Right lobe of liver (tissue), 4 donors: Measurements from ENCODE around the gene MTSS2.

Source experiments
- POLR2A ChIP-seq: fragments of 450-650 bp; IDR thresholded peaks from one replicate; pipeline ENCODE4 v1.6.1; 2017; ENCODE audit warnings: antibody characterized with exemption, mild to moderate bottlenecking
- TF ChIP-seq, protein P1 (sequence below), 4 donors: fragments of 200-600 bp in 3 of 4; fragments of 450-650 bp in 1 of 4; IDR thresholded peaks; one replicate each; pipeline versions ENCODE4 v1.5.1 to v1.8.0; 2016 to 2022; ENCODE audit warnings: antibody characterized with exemption in 4 of 4, mild to moderate bottlenecking in 2 of 4
- donor health status: DM: no; HTN: no; CAD: no.
- donor health status: DM: no; HTN: no; CAD: no.
- donor health status: DM: no; HTN: yes; CAD: no.

DNA sequence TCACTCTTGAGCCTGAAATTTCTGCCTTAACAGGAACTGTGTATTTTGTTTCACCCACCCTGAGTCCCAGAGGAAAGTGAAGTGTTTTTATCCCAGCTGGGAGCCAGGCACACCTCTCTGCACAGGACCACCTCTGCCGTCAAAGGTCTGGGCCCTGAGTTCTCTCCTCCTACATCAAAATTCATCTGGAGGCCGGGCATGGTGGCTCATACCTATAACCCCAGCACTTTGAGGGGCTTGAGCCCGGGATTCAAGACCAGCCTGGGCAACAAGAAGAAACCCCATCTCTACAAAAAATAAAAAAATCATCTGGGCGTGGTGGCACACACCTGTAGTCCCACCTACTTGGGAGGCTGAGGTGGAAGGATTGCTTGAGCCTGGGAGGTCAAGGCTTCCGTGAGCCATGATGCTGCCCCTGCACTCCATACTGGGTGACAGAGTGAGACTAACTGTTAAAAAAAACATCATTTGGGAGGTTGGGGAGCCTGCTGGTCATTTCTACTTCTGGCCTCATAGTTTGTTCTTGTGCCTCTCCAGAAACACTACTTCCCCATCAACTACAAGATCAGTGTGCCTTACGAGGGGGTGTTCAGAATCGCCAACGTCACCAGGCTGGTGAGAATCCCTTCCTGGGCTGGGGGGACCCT lies 29.7 kb downstream of the MTSS2 start:
- TF ChIP-seq, protein P1, sequence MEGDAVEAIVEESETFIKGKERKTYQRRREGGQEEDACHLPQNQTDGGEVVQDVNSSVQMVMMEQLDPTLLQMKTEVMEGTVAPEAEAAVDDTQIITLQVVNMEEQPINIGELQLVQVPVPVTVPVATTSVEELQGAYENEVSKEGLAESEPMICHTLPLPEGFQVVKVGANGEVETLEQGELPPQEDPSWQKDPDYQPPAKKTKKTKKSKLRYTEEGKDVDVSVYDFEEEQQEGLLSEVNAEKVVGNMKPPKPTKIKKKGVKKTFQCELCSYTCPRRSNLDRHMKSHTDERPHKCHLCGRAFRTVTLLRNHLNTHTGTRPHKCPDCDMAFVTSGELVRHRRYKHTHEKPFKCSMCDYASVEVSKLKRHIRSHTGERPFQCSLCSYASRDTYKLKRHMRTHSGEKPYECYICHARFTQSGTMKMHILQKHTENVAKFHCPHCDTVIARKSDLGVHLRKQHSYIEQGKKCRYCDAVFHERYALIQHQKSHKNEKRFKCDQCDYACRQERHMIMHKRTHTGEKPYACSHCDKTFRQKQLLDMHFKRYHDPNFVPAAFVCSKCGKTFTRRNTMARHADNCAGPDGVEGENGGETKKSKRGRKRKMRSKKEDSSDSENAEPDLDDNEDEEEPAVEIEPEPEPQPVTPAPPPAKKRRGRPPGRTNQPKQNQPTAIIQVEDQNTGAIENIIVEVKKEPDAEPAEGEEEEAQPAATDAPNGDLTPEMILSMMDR (IDR thresholded peaks at IDR 0.05) = no peak
- TF ChIP-seq POLR2A = no peak
